Retina (tissue), 1 donor: ENCODE measurements around the gene IRX4.

Experiments
- DNase-seq: peaks from one replicate; pipeline ENCODE4 v3.0.0-alpha.2; 2016

IRX4 gene

DNA sequence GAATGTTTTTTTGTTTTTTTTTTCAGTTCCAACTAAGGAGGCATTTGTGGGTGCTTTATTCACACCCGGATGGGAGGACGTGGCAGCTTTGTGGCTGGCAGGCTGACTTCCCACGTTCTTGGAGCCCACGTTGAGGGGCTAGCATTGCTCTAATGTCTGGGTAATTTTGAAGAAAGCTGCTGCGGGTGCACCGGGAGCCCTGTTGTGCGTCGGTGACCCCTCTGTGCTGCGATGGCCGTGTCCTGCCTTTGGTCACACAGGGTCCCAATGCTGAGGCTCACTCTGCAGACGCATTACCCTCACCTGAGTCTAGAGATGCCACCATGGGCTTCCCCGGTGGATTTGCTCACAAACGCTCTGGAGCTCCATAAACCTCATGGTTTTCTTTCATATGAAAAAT lies 47.3 kb downstream of the IRX4 start:
- no peak for DNase-seq

DNA sequence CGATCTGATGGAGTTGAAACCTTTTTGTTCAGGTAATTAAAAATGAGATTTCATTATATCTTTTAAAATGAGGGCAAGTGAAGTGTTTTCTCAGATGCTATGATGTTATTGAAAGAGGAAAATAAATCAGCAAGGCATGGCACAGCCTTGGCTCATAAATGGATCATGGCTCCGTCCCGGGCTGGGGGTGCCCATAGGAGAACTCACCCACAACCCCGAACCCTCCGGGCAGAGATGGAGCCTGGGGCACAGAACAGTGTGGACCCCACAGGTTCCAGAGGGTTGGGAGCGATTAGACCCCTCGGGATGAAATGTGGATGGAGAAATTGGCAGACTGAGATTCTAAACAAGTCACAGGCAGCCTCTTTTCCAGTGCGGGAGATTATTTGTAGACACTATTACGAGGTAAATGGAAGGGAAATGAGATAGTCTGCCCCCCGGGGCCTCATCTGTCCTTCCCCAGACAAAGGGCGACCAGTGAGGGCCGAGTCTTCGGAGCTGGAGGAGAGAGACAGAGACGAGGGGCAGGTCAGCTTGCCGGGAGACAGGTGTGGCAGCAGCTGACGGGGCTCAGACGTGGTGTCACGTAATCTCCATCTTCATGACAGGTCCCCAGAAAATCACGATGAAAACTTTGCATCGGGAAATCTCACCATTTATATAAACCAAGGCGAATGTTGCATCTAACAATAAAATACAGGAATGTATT lies 47.9 kb downstream of the IRX4 start:
- DNase-seq: no peak

DNA sequence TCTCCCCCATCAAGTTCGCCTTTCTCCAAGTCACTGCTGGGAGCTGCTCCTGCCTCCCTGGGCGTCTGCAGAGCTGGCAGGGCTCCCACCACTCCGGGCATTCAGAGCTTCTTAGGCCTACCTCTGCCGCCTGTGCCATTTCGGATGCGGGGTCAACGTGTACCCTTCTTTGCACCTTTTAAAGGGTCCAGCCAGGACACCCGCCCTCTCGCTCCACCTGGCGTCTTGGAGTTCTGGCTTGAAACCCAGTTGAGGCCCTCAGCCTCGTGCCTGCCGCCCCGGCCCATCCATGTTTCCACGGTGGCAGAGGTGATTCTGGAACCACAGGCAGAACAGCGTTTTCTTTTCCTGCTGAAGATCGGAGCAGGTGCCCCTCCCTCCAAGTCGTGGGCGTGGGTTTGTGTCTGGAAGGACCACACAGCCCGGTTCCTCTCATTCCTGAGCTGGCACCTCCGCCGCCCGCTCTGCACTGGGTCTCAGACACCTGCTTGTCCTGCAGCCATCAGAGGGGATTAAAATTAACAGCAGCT lies 48.6 kb downstream of the IRX4 start:
- peak; percentile 5 for DNase-seq

DNA sequence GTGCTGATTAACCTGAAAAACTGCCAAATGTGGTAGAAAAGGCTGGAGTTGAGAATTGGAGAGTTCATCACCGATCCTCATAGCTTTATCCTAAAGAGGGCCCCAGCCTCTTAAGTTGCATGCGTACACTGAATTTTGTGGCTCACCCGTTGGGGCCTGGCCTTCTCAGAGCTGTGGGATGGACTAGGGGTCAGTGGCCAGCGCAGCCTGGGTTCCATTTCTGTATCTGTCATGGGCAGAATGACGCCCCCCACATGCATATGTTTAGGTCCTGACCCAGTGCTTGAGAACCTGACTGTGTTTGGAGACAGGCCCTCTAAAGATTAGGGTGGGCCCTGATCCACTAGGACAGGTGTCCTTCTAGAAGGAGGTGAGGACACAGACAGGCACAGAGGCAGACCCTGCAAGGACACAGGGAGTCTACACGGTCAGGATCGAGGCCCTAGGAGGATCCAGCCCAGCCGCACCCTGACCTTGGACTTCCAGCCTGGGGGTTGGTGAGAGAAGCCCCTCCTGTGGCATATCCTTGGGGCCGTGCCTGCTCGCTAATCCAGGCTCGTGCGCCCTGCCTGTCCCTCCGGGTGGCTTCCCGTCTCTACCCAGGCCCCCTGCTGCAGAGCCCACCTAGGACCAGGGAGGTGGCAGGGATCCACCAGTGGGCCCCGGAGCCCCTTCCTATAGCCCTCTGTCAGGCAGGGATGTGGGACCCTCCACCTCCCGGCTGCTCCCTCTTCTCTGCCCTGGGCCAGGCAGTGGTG lies 49.3 kb downstream of the IRX4 start:
- DNase-seq: peak; percentile 6

DNA sequence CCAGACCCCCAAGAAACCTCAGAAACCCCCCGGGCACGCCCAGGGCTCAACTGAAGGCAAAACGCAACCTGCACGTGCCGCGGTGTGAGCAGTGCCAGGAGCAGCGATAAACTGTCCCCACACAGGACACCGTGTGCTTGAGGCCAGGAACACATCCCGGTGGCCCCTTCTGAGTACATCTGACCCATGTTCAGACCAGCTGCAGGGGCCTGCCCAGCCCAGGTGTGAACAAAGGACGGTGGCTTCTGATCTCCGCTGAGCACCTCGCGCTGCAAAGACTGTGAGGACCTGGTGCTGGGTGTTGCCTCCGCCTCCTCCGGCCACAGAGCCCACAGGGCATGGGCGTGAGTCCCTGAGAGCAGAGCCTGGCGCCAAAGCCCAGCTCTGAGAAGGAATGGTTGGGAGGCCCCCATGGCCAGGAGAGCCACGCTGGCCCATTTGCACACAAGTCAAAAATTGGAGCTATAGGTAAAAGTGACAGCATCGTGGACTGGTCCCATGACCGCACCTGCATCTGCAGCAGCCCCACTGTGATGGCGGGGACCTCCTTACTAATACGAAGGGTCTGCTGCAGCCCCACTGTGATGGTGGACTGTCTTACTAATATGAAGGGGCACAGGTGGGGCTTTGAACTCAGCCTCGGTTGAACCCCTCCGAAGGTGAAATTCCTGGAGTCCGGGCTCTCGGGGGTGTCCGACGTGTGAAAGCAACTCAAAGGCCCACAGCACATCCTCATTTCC lies 50.0 kb downstream of the IRX4 start:
- DNase-seq: peak; percentile 14

DNA sequence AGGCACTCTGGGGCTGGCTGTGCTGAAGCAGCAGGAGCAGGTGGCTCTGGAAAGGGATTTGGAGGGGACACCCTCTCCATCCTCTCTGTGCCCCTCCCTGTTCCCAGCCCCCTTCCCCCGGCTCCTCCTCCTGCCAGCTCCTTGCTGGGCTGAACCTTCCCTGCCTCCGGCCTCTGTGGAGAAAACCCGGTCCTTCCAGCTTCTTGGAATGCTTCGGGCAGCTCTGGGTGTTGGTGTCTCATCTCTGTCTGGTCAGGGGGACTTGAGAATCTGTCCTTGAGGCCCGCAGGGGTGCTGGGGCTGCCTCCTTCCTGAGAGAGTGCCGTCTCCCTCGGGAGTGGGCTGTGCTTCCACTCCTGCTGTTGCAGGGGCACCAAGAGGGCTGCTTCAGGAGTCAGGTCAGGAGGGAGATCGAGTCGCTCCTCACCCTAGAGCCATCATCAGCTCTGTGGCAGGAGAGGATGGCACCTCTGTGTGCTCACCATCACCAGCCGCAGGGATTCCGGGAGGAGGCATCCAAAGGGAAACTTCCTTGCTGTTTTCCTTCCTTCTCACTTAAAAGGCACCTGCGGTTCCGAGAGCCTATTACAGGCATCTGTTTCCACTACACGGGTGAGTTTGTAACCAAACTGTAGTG lies 50.9 kb downstream of the IRX4 start:
- DNase-seq: peak; percentile 39

DNA sequence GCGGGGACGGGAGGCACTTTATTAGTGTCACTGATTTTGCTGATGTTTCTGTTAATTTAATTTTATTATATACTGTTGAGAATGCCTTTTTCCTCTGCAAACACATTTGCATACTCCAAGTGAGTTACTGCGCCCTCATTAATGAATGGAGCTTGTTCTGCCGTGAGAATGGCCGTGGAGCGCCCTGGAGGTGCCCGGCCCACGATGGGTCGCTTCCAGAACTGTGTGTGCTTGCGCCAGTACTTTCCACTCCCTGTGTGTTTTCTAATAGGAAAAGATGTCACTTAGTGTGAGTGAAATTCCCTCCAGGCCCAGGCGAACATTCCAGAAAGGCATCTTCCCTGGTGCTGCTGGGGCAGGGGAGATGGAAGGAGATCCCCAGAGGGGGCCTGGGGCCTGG lies 51.5 kb downstream of the IRX4 start:
- DNase-seq: peak; percentile 6

DNA sequence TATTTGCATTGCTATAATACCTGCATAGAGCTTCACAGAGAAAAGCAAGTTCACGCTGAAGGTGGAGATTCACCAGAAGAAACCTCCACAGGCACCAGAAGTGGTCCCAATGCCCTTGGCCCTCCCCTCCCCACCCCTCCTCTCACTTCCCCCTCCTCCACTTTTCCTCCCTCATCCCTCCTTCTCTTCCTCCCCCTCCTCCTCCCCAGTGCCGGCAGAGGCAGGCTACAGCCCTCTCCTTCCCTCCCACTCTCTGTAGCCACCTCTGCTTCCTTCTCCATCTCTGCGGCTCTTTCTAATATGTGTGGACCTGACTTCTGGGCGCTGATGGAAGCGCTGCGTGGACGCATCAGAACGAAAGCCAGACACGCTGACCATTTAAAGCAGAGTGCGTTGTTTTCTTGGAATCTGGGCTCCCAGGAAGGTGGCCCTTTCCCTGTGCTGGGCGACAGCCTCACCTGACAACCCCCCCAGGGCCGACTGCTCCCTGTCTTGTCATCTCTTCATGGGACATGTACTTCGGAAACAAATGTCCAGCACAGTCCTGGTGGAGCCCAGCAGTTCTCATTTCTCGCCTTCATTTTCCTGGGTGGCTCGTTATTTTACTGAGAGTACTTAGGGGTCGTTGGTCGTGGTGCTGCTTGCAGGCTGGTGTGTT lies 52.0 kb downstream of the IRX4 start:
- peak; percentile 6 for DNase-seq

DNA sequence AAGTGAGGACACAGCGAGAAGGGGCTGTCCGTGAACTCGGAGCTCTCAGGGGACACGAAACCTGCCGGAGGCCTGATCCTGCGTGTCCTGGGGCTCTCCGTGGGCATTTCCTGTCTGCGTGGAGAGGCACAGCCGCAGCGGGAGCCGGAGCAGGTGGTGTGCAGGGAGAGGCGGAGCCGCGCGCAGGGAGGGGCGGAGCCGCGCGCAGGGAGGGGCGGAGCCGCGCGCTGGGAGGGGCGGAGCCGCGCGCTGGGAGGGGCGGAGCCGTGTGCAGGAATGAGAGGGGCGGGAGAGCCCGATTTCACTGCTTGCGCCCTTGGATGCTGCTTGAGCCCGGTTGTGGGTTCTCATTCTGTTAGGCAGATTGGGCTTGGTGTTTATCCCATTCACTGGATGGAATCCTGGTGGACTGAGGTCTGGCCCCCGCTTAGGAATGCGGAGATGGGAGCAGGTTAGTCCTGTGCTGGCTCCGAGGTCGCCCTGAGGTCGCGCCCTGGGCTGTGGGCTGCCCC lies 54.8 kb downstream of the IRX4 start:
- DNase-seq: peak; percentile 41
